T-helper 2 cell treated with Interferon-gamma antibody and Interleukin-4, amounts not matched to agents 5 μg/mL and 100 μg/mL, for 36 hours (primary cell): ENCODE results near the gene ZNF710.
"Not testable (repeated sequence)": the region's sequence is repeated elsewhere in the genome, so short reads cannot be mapped to it uniquely, and the experiment has no call there.

Experiments used
- DNase-seq: peaks from one replicate; pipeline ENCODE4 v3.0.0; 2021; ENCODE audit warnings: low spot score
- H3K27ac Mint-ChIP-seq: one replicate; pipeline ENCODE4 v1.8.0; 2021; ENCODE audit warnings: mild to moderate bottlenecking, mixed read lengths
- H3K27me3 Mint-ChIP-seq: one replicate; pipeline ENCODE4 v1.8.0; 2021; ENCODE audit warnings: low read depth, mixed read lengths
- H3K36me3 Mint-ChIP-seq: one replicate; pipeline ENCODE4 v1.8.0; 2021; ENCODE audit warnings: low read depth, mixed read lengths
- H3K4me1 Mint-ChIP-seq: one replicate; pipeline ENCODE4 v1.8.0; 2021; ENCODE audit warnings: low read depth, mixed read lengths
- H3K4me3 Mint-ChIP-seq: one replicate; pipeline ENCODE4 v1.8.0; 2022; ENCODE audit warnings: mild to moderate bottlenecking, moderate library complexity, mixed read lengths
- H3K9me3 Mint-ChIP-seq: one replicate; pipeline ENCODE4 v1.8.0; 2021; ENCODE audit warnings: mixed read lengths

The ZNF710 gene

DNA sequence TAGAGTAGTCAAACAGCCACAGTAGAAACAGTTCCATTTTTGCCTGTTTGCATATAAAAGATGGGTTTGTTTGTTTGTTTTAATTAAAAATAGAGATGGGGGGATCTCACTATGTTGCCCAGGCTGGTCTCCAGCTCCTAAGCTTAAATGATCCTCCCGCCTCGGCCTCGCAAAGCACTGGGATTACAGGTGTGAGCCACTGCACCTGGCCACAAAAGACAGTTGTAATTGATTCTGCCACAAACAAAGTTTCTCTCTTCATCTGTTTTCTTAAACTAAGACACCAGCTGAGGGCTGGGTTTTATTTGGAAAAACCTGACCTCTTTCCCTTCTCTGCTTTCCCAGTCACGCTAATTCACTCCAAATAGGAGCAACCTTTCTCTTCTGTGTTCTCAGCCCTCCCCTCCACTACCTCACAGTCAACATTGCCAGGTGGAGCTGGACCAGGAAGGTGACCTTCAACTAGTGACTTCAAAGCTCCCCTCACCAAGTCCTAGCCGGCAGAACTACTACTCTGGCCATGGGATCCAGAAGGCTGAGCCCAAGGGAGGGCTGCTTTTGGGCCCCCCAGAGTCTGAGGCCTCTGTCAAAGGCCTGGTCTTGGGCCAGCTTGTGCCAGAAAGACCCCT, 102.7 kb downstream of the ZNF710 start:
- no peak for DNase-seq
- peak overlapping the region; percentile 74 for H3K4me3 Mint-ChIP-seq
- H3K9me3 Mint-ChIP-seq, result no peaks in the 10 kb centered on the region
- peaks cover 32% of the 10 kb centered on the region for H3K4me1 Mint-ChIP-seq
- H3K27me3 Mint-ChIP-seq, result peaks cover 6% of the 10 kb centered on the region
- no peak overlapping the region for H3K27ac Mint-ChIP-seq
- peaks cover 18% of the 10 kb centered on the region for H3K36me3 Mint-ChIP-seq

DNA sequence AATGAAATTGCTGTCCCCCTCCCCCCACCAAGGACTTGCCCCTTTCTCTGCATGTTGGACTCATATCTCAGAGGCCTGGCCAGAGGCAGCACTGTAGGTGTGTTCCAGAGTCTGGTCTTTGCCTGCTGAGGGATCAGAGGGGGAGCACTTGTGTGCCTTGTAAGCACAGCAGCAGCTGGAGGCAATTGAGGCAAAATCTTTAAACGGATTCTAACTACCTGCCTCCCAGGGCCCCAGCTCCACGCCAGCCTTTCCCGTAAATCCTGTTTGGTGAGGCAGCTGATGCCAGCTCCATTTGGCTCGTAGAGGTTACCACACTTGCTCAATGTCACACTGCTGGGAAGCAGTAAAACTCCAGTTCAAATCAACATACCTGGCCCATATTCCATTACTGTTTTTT, 103.4 kb downstream of the ZNF710 start:
- DNase-seq, result no peak
- no peak overlapping the region for H3K4me3 Mint-ChIP-seq
- peaks cover 24% of the 10 kb centered on the region for H3K4me1 Mint-ChIP-seq
- peaks cover 13% of the 10 kb centered on the region for H3K36me3 Mint-ChIP-seq
- no peaks in the 10 kb centered on the region for H3K9me3 Mint-ChIP-seq
- no peak overlapping the region for H3K27ac Mint-ChIP-seq
- peaks cover 6% of the 10 kb centered on the region for H3K27me3 Mint-ChIP-seq

DNA sequence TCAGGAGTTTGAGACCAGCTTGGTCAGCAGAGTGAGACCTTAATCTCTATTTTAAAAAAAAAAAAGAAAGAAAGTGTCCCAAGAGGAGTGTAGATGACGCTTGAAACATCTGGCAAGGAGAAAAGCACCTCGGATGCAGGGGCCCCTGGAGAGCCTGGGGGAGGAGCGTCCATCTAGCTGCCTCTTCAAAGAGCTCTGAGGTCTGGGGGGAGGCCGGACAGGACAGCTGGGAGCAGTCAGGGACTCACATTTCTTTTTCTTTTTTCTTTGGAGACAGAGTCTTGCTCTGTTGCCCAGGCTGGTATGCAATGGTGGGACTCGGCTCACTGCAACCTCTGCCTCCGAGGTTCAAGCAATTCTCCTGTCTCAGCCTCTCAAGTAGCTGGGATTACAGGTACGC, 104.4 kb downstream of the ZNF710 start:
- DNase-seq, result no peak
- Mint-ChIP-seq H3K4me3 (no peak overlapping the region), H3K9me3 (no peaks in the 10 kb centered on the region), H3K4me1 (peaks cover 15% of the 10 kb centered on the region), H3K27me3 (peaks cover 9% of the 10 kb centered on the region), H3K27ac (no peak overlapping the region), H3K36me3 (peaks cover 7% of the 10 kb centered on the region)

DNA sequence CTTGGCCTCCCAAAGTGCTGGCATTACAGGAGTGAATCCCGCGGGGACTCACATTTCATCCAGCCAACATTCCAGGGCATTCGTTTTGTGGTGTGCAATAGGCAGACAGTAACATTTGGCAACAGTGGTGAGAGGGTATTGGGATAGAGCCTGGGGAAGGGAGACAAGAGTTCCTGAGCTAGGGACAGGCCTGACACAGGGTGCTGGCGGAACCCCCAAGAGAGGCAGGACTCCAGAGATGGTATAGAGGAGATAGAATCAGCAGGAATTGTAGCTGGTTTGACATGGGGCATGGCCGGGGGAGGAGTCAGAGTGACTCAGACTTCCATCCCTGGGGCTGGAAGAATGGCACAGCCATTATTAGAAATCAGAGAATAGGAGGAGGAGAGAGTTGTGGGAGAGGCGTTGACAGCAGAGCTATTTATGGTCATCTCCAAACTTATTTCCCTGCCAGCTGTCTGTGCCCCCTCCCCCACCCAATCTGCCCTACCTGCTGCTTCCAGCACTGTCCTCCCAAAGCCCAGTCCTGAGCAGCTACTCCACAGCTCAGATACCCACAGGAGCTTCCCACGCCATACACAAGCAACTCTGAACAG, 105.5 kb downstream of the ZNF710 start:
- Mint-ChIP-seq H3K36me3 (no peaks in the 10 kb centered on the region), H3K4me1 (peaks cover 7% of the 10 kb centered on the region), H3K9me3 (no peaks in the 10 kb centered on the region), H3K4me3 (no peak overlapping the region), H3K27me3 (peaks cover 9% of the 10 kb centered on the region), H3K27ac (no peak overlapping the region)
- no peak for DNase-seq

DNA sequence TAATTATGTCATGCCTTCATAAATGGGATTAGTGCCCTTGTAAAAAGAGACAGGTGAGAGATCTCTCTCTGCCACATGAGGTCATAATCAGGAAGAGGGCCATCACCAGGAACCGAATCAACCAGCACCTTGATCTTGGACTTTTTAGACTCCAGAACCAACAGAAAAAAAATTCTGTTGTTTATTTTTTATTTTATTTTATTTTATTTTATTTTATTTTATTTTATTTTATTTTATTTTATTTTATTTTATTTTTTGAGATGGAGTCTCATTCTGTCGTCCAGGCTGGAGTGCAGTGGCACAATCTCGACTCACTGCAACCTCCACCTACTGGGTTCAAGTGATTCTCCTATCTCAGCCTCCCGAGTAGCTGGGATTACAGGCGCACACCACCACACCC, 106.9 kb downstream of the ZNF710 start:
- DNase-seq, H3K9me3 Mint-ChIP-seq, H3K27ac Mint-ChIP-seq, H3K27me3 Mint-ChIP-seq, H3K4me3 Mint-ChIP-seq, H3K4me1 Mint-ChIP-seq, H3K36me3 Mint-ChIP-seq: not testable (repeated sequence)

DNA sequence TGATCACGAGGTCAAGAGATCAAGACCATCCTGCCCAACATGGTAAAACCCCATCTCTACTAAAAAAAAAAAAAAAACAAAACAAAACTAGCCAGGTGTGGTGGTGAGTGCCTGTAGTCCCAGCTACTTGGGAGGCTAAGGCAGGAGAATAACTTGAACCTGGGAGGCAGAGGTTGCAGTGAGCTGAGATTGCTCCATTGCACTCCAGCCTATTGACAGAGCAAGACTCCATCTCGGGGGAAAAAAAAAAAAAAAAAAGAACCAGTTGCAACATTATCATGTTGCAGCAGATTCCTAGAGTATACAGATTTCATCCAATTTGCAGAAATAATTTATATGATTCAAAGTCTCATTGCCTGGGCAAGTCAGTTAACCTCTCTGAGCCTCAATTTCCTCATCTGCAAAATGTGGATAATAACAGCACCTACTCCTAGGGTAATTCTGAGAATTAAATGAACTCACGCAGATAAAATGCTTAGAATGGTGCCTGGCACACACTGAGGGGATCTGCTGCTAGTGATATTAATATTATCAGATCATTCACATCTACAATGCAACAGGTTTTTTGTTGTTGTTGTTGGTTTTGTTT, 108.1 kb downstream of the ZNF710 start:
- not testable (repeated sequence) for H3K4me3 Mint-ChIP-seq, H3K27me3 Mint-ChIP-seq, DNase-seq, H3K4me1 Mint-ChIP-seq, H3K36me3 Mint-ChIP-seq, H3K9me3 Mint-ChIP-seq, H3K27ac Mint-ChIP-seq

DNA sequence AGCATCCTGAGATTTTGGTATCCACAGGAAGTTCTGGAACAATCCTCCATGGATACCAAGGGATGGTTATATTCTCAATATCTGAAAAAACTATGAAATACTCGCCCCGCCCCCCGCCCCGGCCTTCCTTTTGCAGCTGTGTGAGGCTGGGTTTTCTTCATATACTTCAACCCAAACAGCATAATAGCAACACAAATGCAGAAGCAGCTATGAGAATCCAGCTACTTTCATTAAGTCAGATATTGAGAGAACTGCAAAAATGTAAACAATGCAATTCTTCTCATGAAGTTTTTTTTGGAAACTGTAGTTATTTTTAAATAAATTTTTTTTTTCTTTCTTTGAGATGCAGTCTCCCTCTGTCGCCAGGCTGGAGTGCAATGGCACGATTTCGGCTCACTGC, 112.0 kb downstream of the ZNF710 start:
- no peak overlapping the region for H3K27ac Mint-ChIP-seq
- peaks cover 5% of the 10 kb centered on the region for H3K27me3 Mint-ChIP-seq
- H3K4me1 Mint-ChIP-seq, result no peaks in the 10 kb centered on the region
- no peak overlapping the region for H3K4me3 Mint-ChIP-seq
- H3K9me3 Mint-ChIP-seq, result peaks cover 24% of the 10 kb centered on the region
- H3K36me3 Mint-ChIP-seq, result no peaks in the 10 kb centered on the region
- no peak for DNase-seq

DNA sequence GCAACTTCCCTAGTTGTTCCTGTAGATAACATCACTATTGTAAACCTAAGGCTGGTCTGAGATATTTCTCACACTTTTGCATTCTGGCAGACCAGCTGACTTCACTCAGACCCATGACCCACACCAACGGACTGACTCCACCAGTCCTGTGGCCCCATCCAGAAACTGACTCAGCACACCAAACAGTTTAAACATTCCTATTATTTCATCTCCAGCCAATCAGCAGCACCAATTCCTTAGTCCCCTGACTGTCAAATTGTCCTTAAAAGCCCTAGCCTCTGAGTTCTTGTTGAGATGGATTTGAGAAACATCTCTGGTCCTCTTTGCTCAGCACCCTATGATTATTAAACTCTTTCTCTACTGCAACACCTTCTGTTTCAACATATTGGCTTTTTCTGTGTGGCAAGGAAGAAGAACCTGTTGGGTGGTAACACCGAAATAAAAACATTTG, 113.4 kb downstream of the ZNF710 start:
- Mint-ChIP-seq H3K27me3 (peaks cover 12% of the 10 kb centered on the region), H3K9me3 (peaks cover 24% of the 10 kb centered on the region), H3K36me3 (no peaks in the 10 kb centered on the region), H3K4me3 (no peak overlapping the region), H3K4me1 (no peaks in the 10 kb centered on the region), H3K27ac (no peak overlapping the region)
- no peak for DNase-seq

DNA sequence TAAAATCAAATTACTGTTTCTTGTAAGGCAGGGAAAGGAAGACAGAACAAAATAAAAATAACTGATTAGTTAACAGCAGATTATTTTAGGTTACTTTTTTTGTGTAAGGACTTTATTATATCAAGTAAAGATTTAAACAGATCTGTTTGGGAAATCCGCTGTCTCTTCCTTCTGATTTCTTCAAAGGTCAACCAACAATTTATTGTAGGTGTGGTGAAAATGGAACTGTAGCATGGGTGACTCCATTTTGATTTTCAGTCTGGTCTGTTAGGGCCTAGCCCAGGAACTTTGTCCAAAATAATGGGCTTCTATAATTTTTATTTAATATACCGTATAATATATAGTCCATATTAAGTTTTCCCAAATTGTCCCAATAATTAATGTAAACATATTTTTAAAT, 114.7 kb downstream of the ZNF710 start:
- Mint-ChIP-seq H3K27me3 (peaks cover 12% of the 10 kb centered on the region), H3K4me3 (no peak overlapping the region), H3K36me3 (no peaks in the 10 kb centered on the region), H3K4me1 (no peaks in the 10 kb centered on the region), H3K27ac (no peak overlapping the region), H3K9me3 (peaks cover 24% of the 10 kb centered on the region)
- no peak for DNase-seq

DNA sequence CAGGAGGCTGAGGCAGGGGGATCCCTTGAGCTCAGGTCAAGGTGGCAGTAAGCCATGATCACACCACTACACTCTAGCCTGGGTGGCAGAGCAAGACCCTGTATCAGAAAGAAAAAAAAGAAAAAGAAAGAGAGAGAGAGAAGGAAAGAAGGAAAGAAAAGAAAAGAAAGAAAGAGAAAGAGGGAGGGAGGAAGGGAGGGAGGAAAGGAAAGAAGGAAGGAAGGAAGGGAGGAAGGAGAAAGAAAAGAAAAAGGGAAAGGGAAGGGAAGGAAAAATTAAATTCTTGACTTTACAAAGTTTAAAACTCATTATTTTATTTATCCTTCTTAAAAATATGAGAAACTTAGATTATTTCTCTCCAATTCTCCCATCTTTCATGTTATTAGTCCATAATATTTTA, 118.2 kb downstream of the ZNF710 start:
- H3K9me3 Mint-ChIP-seq, result peaks cover 18% of the 10 kb centered on the region

DNA sequence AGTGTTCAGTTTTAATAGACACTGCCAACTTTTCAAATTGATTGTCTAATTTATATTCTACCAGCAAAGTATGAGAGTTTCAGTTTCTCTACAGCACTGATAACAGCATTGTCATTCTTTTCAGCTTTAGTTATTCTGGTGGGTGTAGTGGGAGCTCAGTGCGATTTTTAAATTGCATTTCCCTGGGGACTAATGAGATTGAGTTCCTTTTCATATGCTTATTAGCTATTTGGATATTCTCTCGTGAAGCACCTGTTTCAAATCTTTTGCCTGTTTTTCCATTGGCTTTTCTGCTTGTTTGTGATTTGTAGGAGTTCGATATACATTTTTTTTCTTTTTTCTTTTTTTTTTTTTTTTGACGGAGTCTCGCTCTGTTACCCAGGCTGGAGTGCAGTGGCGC, 120.0 kb downstream of the ZNF710 start:
- Mint-ChIP-seq H3K9me3 (peaks cover 6% of the 10 kb centered on the region), H3K4me1 (peaks cover 6% of the 10 kb centered on the region), H3K27ac (no peak overlapping the region), H3K27me3 (peaks cover 11% of the 10 kb centered on the region), H3K4me3 (no peak overlapping the region), H3K36me3 (no peaks in the 10 kb centered on the region)
- no peak for DNase-seq

More for the DNA sequence above, 118.2 kb downstream of the ZNF710 start:
- H3K4me1 Mint-ChIP-seq, result no peaks in the 10 kb centered on the region
- H3K4me3 Mint-ChIP-seq, result no peak overlapping the region
- no peak overlapping the region for H3K27ac Mint-ChIP-seq
- peaks cover 12% of the 10 kb centered on the region for H3K27me3 Mint-ChIP-seq
- H3K36me3 Mint-ChIP-seq, result no peaks in the 10 kb centered on the region
- DNase-seq, result no peak

DNA sequence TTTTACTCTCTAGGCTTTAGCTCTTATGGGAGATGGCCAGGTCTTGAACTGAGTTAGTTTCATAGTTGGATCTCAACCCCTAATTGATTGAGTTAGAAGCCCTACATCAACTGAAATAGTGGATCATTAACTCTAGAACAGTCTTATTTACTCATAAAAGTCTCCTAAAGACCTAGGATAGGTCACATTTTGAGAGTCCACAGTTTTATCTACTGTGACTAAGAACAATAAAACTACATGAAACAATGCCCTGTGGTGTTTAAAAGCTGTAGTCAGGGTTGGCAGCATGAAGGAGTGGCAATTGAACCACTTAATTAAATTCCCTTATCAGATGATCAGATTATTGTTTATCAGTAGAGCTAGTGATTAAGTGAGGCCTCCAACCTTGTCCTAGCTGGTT, 123.4 kb downstream of the ZNF710 start:
- peaks cover 8% of the 10 kb centered on the region for H3K4me1 Mint-ChIP-seq
- no peak overlapping the region for H3K27ac Mint-ChIP-seq
- no peaks in the 10 kb centered on the region for H3K9me3 Mint-ChIP-seq
- DNase-seq, result no peak
- H3K36me3 Mint-ChIP-seq, result no peaks in the 10 kb centered on the region
- H3K27me3 Mint-ChIP-seq, result peaks cover 3% of the 10 kb centered on the region
- no peak overlapping the region for H3K4me3 Mint-ChIP-seq

DNA sequence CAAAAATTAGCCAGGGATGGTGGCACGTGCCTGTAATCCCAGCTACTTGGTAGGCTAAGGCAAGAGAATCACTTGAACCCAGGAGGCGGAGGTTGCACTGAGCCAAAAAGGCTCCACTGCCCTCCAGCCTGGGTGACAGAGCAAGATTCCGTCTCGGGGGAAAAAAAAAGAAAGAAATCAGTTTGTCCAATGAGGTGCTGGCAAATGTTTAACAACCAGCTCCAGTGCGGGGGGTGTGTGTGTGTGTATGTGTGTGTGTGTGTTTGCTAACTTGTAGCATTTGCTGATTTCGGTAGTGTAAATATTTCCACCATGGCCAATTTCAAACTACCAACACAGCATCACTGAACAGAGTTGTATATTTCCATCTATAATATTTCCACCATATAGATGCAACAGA, 124.9 kb downstream of the ZNF710 start:
- DNase-seq, result no peak
- H3K4me1 Mint-ChIP-seq, result peaks cover 12% of the 10 kb centered on the region
- no peaks in the 10 kb centered on the region for H3K27me3 Mint-ChIP-seq
- no peak overlapping the region for H3K4me3 Mint-ChIP-seq
- no peak overlapping the region for H3K27ac Mint-ChIP-seq
- H3K9me3 Mint-ChIP-seq, result no peaks in the 10 kb centered on the region
- H3K36me3 Mint-ChIP-seq, result no peaks in the 10 kb centered on the region

DNA sequence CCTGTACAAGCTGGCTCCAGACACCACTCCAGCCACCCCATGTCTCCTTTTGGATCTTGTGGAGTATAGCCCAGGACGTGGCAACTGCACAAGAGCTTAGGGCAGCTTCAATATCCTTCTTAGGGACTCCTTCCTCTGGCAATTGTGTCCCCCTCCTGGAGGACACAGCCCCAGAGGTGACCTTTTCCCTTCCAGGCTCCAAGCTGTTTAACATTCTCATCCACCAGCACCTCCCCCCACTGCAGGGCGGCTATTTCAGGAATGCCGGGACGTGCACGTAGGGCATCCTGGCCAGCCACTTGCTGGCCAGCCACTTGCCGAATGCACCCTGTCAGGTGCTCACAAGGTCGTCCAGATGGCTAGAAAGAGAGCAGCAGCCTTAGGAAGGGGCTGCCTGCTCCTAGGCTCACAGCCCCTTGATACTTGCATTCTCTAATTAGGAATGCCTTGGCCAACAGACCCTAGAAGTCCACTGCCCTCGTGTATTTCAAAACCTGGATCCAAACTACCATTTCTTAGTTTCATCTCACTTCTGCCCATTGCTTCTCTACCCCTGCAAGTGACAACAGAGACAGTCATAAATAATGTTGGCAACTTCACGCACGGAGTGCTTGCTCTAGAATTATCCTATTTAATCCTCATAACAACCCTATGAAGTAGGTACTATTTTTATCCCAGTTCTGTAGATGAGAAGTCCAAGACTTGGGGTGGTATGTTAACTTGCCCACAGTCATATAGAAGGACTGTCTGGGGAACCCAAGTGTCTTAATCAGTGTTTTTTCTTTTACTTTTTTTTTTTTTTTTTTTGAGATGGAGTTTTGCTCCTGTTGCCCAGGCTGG, 125.7 kb downstream of the ZNF710 start:
- Mint-ChIP-seq H3K27ac (no peak overlapping the region), H3K4me3 (no peak overlapping the region), H3K27me3 (no peaks in the 10 kb centered on the region), H3K4me1 (peaks cover 12% of the 10 kb centered on the region), H3K36me3 (no peaks in the 10 kb centered on the region), H3K9me3 (no peaks in the 10 kb centered on the region)
- no peak for DNase-seq
